GM19043 (cell line): ENCODE results near the gene LDHD.

Experiments
- ATAC-seq: cut with Tn5 transposase; IDR thresholded peaks from one replicate; pipeline ENCODE4 v1.9.1; 2021; ENCODE audit warnings: low read depth; ENCODE audit not compliant: unreplicated experiment

Gene LDHD

GRCh38 chr16:75114946-75115825, 1.4 kb downstream of the LDHD start:
- ATAC-seq = no peak

- ATAC-seq = no peak
These were observed 2.2 kb downstream of the LDHD start for GRCh38 chr16:75114179-75114945.

- ATAC-seq = no peak
These were observed 2.9 kb downstream of the LDHD start for GRCh38 chr16:75113541-75114121.

- no peak for ATAC-seq
These were observed 3.7 kb downstream of the LDHD start for GRCh38 chr16:75112734-75113491.

GRCh38 chr16:75111961-75112733, 4.4 kb downstream of the LDHD start:
- ATAC-seq = no peak

- no peak for ATAC-seq
These were observed 5.1 kb downstream of the LDHD start for GRCh38 chr16:75111514-75111940.

- peak; percentile 74 for ATAC-seq
These were observed 5.7 kb downstream of the LDHD start for GRCh38 chr16:75110637-75111513.

GRCh38 chr16:75109732-75110243, 6.8 kb downstream of the LDHD start:
- no peak for ATAC-seq

- ATAC-seq = no peak
These were observed 7.5 kb downstream of the LDHD start for GRCh38 chr16:75108792-75109731.

GRCh38 chr16:75107505-75107904, 9.1 kb downstream of the LDHD start:
- no peak for ATAC-seq

- ATAC-seq = no peak
These were observed 10.0 kb downstream of the LDHD start for GRCh38 chr16:75106351-75107274.

- ATAC-seq = no peak
These were observed 11.1 kb downstream of the LDHD start for GRCh38 chr16:75105306-75106061.

- ATAC-seq = no peak
These were observed 11.7 kb downstream of the LDHD start for GRCh38 chr16:75104836-75105235.

- ATAC-seq = no peak
These were observed 12.6 kb downstream of the LDHD start for GRCh38 chr16:75103994-75104393.

GRCh38 chr16:75102595-75102994, 14.0 kb downstream of the LDHD start:
- no peak for ATAC-seq

GRCh38 chr16:75101635-75102034, 14.9 kb downstream of the LDHD start:
- ATAC-seq = no peak
